ENCODE data around the gene AMIGO2.

DNA sequence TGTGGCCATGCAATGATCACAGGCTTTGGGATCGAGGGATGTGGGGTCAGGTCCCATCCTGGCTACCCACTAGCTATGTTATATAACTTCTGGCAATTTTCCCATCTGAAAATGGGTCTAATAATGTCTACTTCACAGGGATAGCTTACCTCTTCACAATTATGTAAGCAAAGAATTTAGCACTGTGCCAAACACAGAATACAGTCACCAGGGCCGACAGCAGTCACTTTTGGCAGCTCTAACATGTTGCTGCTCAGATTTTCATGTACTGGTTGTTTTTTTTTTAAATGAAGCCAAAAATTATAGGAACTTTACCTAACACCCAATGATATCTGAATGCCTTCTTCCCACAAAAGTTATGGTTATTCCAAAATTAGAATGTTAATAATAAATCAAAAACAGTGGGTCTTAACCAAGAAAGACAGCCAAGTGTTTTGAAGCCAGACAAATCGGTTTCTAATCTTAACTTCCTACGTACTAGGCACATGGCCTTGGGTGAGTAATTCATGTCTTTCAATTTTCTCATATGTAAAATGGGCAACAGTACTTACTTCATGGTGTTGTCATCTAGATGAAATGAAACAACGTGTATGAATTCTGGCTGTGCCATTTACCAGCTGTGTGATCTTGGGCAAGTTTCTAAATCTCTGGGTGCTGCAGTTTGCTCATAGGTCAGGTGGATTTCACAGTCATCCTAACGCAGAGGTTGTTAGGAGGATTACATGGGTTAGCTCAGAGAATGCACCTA is 13.3 kb downstream of the AMIGO2 start:
- TF ChIP-seq, protein P1, sequence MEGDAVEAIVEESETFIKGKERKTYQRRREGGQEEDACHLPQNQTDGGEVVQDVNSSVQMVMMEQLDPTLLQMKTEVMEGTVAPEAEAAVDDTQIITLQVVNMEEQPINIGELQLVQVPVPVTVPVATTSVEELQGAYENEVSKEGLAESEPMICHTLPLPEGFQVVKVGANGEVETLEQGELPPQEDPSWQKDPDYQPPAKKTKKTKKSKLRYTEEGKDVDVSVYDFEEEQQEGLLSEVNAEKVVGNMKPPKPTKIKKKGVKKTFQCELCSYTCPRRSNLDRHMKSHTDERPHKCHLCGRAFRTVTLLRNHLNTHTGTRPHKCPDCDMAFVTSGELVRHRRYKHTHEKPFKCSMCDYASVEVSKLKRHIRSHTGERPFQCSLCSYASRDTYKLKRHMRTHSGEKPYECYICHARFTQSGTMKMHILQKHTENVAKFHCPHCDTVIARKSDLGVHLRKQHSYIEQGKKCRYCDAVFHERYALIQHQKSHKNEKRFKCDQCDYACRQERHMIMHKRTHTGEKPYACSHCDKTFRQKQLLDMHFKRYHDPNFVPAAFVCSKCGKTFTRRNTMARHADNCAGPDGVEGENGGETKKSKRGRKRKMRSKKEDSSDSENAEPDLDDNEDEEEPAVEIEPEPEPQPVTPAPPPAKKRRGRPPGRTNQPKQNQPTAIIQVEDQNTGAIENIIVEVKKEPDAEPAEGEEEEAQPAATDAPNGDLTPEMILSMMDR (IDR thresholded peaks at IDR 0.05) = no peak
- no peak for TF ChIP-seq POLR2AphosphoS5 (IDR thresholded peaks at IDR 0.05)

All from suprapubic skin (tissue), 3 donors.